Type B pancreatic cell (in vitro differentiated cells): ENCODE results near the gene DGAT2. TPM values are rescaled to one million over a fixed set of nuclear protein-coding genes. Genes with fewer than 3 reads are reported as not detected.
"Not testable (repeated sequence)": the region's sequence is repeated elsewhere in the genome, so short reads cannot be mapped to it uniquely, and the experiment has no call there.

Source experiments
- DNase-seq: peaks from one replicate; pipeline ENCODE4 v3.0.0; 2021; ENCODE audit warnings: mixed read lengths; ENCODE audit not compliant: unreplicated experiment; ENCODE audit errors: extremely low spot score
- H3K27ac Mint-ChIP-seq: 2 replicates; pipeline ENCODE4 v1.8.0; 2021; ENCODE audit warnings: mild to moderate bottlenecking, mixed read lengths
- H3K27me3 Mint-ChIP-seq: 2 replicates; pipeline ENCODE4 v1.8.0; 2021; ENCODE audit warnings: mixed read lengths
- H3K36me3 Mint-ChIP-seq: 2 replicates; pipeline ENCODE4 v1.8.0; 2021; ENCODE audit warnings: mixed read lengths
- H3K4me1 Mint-ChIP-seq: one replicate; pipeline ENCODE4 v1.8.0; 2021; ENCODE audit warnings: mixed read lengths; ENCODE audit not compliant: unreplicated experiment
- H3K4me3 Mint-ChIP-seq: 2 replicates; pipeline ENCODE4 v1.8.0; 2021; ENCODE audit warnings: mild to moderate bottlenecking, mixed read lengths
- H3K9me3 Mint-ChIP-seq: 2 replicates; pipeline ENCODE4 v1.8.0; 2021; ENCODE audit warnings: mixed read lengths
- CTCF ChIP-seq: fragments of 200-600 bp; sonication (generic); conservative IDR thresholded peaks from 2 replicates; pipeline ENCODE4 v1.5.0; 2021; ENCODE audit warnings: antibody characterized with exemption, mild to moderate bottlenecking
- total RNA-seq: library from RNA; stranded (reverse); gene quantifications from 2 replicates; pipeline ENCODE4 v1.2.1, GENCODE V29; 2021; ENCODE audit warnings: low replicate concordance

The DGAT2 gene
- total RNA-seq, 1 donor from 2014 or later = 5.9 TPM

GRCh38 chr11:75743711-75744563, 24.6 kb upstream of the DGAT2 start:
- no peak for DNase-seq
- H3K27me3 Mint-ChIP-seq = peaks cover 14% of the 10 kb centered on the region
- no peak overlapping the region for H3K27ac Mint-ChIP-seq
- no peaks in the 10 kb centered on the region for H3K36me3 Mint-ChIP-seq
- TF ChIP-seq CTCF = no peak
- no peaks in the 10 kb centered on the region for H3K9me3 Mint-ChIP-seq
- H3K4me3 Mint-ChIP-seq = no peak overlapping the region
- no peaks in the 10 kb centered on the region for H3K4me1 Mint-ChIP-seq

- peaks cover 10% of the 10 kb centered on the region for H3K27me3 Mint-ChIP-seq
Measured at GRCh38 chr11:75745807-75746206, 22.8 kb upstream of the DGAT2 start.

GRCh38 chr11:75748729-75749273, 19.8 kb upstream of the DGAT2 start:
- not testable (repeated sequence) for DNase-seq, H3K4me1 Mint-ChIP-seq, H3K27me3 Mint-ChIP-seq, H3K4me3 Mint-ChIP-seq, H3K27ac Mint-ChIP-seq, H3K36me3 Mint-ChIP-seq, H3K9me3 Mint-ChIP-seq

More at GRCh38 chr11:75745807-75746206, 22.8 kb upstream of the DGAT2 start:
- TF ChIP-seq CTCF = no peak
- H3K36me3 Mint-ChIP-seq = no peaks in the 10 kb centered on the region
- DNase-seq = no peak
- H3K4me1 Mint-ChIP-seq = no peaks in the 10 kb centered on the region
- no peak overlapping the region for H3K27ac Mint-ChIP-seq
- no peak overlapping the region for H3K4me3 Mint-ChIP-seq
- no peaks in the 10 kb centered on the region for H3K9me3 Mint-ChIP-seq

GRCh38 chr11:75754933-75755332, 13.6 kb upstream of the DGAT2 start:
- not testable (repeated sequence) for H3K27ac Mint-ChIP-seq, DNase-seq, H3K36me3 Mint-ChIP-seq, H3K4me1 Mint-ChIP-seq, H3K4me3 Mint-ChIP-seq, H3K9me3 Mint-ChIP-seq
- H3K27me3 Mint-ChIP-seq = peaks cover 12% of the 10 kb centered on the region

- Mint-ChIP-seq H3K36me3 (no peaks in the 10 kb centered on the region), H3K27ac (no peak overlapping the region), H3K9me3 (no peaks in the 10 kb centered on the region), H3K4me3 (no peak overlapping the region), H3K27me3 (peaks cover 12% of the 10 kb centered on the region), H3K4me1 (peaks cover 4% of the 10 kb centered on the region)
- DNase-seq = no peak
- no peak for TF ChIP-seq CTCF
Measured at GRCh38 chr11:75757651-75758050, 10.9 kb upstream of the DGAT2 start.

- H3K9me3 Mint-ChIP-seq = no peaks in the 10 kb centered on the region
- H3K27me3 Mint-ChIP-seq = peaks cover 12% of the 10 kb centered on the region
- peaks cover 4% of the 10 kb centered on the region for H3K4me1 Mint-ChIP-seq
- H3K4me3 Mint-ChIP-seq = no peak overlapping the region
- no peak for DNase-seq
- H3K36me3 Mint-ChIP-seq = no peaks in the 10 kb centered on the region
- TF ChIP-seq CTCF = no peak
- H3K27ac Mint-ChIP-seq = no peak overlapping the region
Measured at GRCh38 chr11:75759832-75760231, 8.7 kb upstream of the DGAT2 start.
